Stimulated activated CD4-positive, alpha-beta T cell treated with anti-CD3 and anti-CD28 coated beads, Interleukin-2, amount 100 ng/mL, for 24 hours (primary cell): ENCODE results near the gene PTX3.

Experiments used
- DNase-seq, 2 donors: peaks; one replicate each; pipeline ENCODE4 v3.0.0-alpha.2; 2020

Gene PTX3

GRCh38 chr3:157427901-157428300, 8.7 kb upstream of the PTX3 start:
- no peak for DNase-seq

- no peak for DNase-seq
Observed at GRCh38 chr3:157428853-157429252, 7.8 kb upstream of the PTX3 start.

DNA sequence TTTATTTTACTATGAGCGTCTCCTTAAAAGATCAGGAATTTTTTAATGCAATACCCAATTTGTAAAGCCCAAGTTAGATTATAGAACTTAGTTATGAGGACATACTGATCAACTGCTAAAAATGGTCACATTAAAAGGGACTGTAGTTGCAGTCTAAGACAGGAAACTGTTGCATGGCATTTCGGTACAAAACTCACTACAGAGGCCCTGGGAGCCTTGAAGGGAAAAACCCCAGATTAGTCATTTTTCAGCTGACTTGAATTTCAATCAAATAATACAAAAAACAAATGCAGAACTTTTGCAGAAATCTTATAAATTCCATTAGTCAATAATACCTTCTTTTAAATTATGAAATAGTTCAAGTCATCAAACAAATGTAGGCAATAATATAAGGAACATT, 6.9 kb upstream of the PTX3 start:
- no peak for DNase-seq

GRCh38 chr3:157438194-157438730, 1.6 kb downstream of the PTX3 start:
- DNase-seq = no peak

DNA sequence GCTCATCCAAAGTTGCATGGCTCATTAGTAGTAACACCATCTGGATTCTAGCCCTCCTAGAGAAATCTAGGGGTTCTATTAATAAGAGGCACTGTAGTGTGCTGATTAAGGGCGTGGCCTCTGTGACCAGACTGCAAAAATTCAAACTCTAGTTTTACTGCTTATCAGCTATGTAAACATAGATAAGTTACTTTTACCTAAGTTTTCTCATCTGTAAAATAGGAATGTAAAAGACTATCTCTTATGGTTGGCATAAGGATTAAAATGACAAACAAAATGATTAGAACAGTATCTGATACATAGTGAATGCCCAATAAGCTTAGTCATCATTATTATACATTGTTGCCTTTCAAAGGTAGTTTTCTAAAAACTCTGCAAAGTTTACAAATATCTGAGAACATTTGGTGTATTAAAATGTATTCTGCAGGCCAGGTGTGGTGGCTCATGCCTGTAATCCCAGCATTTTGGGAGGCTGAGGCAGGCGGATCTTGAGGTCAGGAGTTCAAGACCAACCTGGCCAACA, 4.5 kb downstream of the PTX3 start:
- no peak for DNase-seq

GRCh38 chr3:157442729-157443128, 6.1 kb downstream of the PTX3 start:
- DNase-seq = no peak

DNA sequence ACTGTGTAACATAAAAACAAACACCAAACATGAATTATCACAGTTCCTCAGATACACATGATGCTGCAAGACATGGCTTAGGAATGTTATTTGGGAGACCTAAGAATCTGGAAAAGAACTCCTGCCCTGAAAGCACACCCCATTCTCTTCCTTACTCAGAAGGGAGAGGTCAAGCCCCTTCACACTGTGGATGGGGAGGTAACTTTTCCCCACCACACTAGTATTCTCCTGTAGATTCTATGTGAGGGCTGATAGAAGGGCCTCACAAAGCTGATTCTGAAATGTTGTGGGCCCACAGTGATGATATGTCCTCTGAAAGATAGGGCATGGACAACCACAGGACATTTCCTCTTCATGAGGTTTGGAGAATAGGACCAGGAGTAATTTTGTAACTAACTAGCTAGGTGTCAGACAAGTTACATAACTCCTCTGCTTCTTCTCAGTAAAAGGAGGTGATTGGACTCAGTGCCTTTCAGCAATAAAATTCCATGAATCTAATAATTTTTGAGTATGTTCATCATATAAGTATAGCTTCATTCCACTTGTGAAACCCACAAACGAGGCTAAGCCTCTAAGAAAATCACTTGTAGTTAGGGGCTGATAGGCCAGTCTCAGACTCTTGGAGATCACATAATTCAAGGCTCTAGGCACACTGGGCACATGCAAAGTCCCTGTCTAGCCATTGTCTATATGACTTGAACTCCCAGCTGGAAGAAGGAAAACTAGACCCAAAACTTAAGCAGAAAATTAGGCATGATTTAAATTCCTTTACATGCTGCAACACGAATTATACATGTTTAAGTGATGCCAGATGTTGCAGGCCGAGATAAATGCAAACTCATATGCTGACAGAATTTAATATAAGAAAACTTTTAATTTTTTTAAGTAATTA, 7.5 kb downstream of the PTX3 start:
- no peak for DNase-seq

- DNase-seq = no peak
Observed at GRCh38 chr3:157444797-157445184, 8.1 kb downstream of the PTX3 start.

DNA sequence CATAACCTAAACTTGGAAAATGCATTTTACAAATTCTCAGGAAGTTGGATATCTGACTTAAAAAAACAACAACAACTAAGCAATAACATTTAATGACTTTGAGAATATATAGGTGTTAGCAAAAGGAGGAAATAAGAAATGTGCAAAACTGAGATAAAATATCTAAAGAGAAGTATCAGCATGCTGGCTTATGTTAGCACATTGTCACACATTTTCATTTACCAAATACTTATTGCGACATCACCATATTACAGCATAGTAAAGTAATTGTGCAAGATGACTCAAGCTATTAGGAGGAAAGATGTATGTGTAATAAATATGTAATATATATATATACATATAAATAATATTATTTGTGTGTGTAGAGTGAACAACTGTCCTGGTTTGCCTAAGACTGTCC, 9.2 kb downstream of the PTX3 start:
- no peak for DNase-seq

DNA sequence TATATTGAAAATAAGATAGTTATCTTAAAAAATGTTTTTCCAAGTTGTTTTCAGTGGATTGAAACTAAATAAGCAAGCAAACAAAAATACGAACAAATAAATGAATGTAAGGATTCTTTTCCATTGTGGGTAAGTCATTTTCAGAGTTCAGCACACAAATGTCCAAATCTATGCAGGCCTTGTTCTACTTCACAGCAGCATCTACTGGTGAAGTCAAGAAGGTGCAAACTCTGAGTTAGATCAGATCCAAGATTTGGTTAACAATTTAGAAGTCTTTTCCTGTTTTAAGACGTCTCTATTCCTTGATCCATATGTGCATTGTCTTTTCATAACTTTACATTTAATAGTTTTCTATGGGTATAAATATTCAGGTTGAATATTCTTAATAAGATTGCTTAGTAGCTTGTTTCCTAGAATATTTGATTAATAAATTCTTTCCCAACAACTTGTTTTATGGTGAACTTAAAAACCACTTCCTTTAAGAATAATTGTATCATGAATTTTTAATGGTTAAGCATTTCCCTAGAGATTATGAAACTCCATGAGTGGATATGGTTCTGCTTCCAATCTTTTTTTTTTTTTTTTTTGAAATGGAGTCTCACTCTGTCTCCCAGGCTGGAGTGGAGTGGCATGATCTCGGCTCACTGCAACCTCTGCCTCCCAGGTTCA, 10.5 kb downstream of the PTX3 start:
- no peak for DNase-seq

- DNase-seq = no peak
Observed at GRCh38 chr3:157452097-157452496, 15.4 kb downstream of the PTX3 start.

DNA sequence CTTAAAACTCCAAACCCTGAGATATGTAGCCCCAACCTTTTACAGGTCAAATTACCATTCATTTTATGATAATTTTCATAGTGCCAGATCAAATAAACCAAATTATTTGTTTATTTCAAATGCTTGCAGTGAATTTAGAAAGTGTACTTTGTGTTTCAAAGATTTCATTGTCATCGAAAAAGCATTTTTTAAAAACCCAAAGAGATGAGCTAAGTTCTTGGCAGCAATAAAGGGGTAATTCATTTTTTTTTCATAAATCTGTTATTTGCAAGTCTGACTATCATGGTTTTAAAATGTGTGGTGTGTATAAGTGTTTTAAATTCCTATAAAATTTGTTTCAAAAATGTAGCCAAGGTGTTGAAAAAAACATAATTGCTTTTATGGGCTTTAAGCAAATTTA, 17.2 kb downstream of the PTX3 start:
- DNase-seq = no peak

GRCh38 chr3:157459706-157460105, 23.1 kb downstream of the PTX3 start:
- DNase-seq = no peak

DNA sequence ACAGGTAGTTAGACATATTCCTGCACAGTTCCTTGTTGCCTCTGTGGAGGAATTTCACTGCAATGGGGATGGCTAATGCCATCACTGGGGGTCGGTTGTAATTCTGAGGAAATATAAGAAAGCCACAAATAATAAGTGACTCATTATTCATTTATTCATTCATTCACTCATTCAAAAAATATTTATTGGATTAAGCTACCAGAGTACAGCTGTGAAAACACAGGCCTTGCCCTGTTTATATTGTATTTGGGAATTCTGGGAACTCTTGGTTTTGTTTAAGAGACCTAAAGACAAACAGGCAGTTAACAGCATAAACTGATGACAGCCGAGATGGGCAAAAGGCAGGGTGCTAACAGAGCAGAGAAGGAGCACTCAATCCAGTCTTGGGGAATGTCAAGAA, 23.6 kb downstream of the PTX3 start:
- no peak for DNase-seq

DNA sequence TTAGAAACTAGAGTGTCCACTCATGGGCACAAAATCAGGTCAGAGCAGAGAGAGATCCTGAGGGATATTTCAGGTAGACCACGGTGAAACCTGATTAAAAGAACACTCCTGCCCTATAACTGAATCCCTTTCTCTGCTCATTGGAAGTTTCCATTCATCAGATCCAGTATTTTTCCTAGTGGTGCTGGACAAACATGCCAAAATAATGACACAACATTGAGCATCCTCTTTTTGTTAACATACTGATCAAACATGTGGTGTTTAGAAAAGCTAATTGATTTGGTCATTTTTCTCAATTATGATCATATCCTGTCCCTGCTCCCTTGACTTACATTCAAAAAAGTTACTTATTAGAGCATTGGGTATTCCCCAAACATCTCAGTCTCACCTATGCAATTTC, 27.2 kb downstream of the PTX3 start:
- no peak for DNase-seq

DNA sequence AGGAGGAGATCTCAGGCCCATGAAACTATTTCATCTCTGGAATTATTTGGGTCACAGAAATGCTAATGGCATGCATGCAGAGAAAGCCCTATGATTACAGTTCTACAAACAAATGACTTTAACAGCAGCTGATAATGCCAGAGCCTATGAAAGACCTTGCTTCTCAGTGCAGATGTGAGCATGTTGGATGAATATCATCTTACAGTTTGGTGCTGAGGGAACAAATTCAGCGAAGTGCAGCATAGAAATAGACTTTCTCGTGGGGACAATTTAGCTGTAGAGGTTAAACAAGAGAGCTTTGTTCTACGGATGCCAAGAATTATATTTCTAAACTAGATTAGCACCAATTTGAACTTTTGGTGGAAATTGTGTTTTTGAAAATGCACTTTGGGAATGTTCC, 27.7 kb downstream of the PTX3 start:
- DNase-seq = no peak

DNA sequence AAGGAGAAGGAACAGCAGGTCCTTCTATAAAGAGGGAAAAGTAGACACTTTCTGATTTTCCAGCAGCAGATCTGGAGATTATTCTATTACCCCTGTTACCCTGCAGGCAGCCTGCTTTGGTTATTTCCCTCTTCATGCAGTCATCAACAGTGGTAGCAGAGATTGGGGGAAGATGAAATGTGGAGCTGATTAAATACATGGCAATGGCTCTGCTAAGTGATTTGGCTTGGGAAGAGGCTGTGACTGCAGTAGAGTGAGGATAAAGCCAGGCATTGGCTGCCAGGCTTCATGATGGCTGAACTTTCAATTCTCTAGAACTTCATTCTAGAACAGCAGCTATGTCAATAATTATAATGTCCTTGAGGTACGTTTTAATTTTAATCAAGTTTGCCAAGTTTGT, 29.1 kb downstream of the PTX3 start:
- no peak for DNase-seq

GRCh38 chr3:157467200-157467599, 30.6 kb downstream of the PTX3 start:
- DNase-seq = no peak

DNA sequence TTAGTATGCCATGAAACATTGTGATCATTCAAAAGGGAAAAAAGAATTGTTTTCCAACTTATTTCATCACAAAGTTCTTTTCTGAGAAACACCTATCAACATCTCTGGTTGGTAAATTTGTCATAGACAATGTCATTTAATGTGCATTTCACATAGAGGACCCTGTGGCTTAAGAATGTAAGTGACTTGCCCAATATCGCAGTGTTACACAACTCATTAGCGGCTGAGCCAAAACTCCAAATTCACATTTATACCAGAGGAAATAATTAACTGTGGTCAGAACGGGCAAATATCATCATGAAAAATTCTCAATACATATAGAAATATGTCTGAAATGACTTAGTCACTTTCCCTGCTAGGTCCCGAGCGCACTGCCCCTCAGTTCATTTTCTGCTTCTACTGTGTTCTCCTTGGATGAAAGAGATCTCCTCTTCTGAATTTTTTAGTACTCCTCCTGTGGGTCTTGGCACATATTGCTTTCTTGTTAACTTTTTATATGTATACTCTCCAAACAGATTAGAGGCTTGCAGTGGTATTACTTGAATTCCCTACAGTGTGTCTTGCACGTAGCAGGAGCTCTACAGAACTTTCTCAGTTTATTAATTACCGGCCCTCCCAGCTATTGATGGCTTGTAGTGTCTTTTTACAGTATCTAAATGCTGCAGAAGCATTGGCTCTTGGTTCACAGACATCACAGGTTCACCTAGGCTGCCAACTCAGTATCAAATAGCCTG, 33.1 kb downstream of the PTX3 start:
- DNase-seq = no peak

- no peak for DNase-seq
Observed at GRCh38 chr3:157471064-157471463, 34.4 kb downstream of the PTX3 start.

DNA sequence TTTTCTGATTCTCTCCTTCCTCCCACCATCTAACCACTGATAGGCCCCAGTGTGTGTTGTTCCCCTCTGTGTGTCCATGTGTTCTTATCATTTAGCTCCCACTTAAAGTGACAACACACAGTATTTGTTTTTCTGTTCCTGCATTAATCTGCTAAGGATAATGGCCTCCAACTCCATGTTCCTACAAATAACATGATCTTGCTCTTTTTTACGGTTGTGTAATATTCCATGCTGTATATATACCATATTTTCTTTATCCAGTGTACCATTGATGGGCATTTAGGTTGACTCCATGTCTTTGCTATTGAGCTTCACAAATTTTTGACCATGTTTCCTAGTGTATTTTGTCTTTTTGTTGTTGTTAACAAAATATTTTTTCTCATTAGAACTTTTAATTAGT, 36.0 kb downstream of the PTX3 start:
- DNase-seq = no peak

- no peak for DNase-seq
Observed at GRCh38 chr3:157475921-157476414, 39.3 kb downstream of the PTX3 start.

- DNase-seq = no peak
Observed at GRCh38 chr3:157477441-157477840, 40.8 kb downstream of the PTX3 start.
